ENCODE measurements around the gene ADARB1.
A peak's percentile ranks its signal among the peaks of the same experiment; 100 is the strongest.

The ADARB1 gene

DNA sequence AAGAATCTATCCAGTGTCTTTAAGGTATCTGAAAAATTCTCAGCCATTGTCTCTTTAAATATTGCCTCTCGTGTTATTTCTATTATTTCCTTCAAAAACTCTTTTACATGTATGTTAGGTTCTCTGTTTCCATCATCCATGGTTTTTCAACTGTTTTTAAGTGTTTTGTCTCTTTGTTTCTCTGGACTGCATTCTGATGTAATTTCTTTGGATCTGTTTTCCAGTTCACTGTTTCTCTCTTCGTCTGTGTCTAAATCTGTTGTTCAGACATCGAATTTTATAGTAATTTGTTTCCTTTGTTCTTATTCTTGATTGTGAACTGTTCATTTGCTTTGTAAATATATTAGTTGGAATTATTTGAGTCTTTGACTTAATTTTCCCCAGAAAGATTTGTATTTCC is 169.2 kb downstream of the ADARB1 start:
- ATAC-seq: no peak
- peak; percentile 99 for TF ChIP-seq ZFP30 (CRISPR knock-in tag; IDR thresholded peaks at IDR 0.05)
- TF ChIP-seq, protein P1, sequence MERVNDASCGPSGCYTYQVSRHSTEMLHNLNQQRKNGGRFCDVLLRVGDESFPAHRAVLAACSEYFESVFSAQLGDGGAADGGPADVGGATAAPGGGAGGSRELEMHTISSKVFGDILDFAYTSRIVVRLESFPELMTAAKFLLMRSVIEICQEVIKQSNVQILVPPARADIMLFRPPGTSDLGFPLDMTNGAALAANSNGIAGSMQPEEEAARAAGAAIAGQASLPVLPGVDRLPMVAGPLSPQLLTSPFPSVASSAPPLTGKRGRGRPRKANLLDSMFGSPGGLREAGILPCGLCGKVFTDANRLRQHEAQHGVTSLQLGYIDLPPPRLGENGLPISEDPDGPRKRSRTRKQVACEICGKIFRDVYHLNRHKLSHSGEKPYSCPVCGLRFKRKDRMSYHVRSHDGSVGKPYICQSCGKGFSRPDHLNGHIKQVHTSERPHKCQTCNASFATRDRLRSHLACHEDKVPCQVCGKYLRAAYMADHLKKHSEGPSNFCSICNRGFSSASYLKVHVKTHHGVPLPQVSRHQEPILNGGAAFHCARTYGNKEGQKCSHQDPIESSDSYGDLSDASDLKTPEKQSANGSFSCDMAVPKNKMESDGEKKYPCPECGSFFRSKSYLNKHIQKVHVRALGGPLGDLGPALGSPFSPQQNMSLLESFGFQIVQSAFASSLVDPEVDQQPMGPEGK (CRISPR knock-in tag; IDR thresholded peaks at IDR 0.05; ENCODE audit: borderline replicate concordance): no peak

DNA sequence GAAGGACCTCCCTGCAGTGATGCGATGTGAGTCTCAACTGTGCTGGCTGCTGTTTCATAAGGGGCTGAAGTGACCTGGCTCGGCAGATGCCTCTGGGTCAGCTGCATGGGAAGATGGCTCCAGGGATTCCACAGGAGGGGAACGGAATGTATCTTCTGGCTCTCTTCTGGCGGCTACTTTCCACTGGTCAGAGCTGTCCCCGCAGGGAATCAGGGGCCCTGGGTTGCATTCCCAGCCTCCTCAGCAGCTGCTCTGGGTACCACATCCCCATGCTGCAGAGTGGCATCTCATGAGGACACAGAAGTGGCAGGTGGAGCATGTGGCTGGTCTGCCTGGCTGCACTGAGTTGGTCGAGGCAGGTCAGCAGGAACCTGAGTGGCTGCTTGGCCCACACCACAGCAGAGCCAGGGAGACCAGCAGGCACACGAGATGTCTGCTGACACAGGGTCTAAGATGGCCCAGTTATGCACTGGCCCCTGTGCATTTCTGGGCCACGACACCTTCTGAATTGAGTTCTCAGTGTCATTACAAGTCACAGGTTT is 170.5 kb downstream of the ADARB1 start:
- ATAC-seq: no peak
- no peak for TF ChIP-seq ISL1 (CRISPR knock-in tag; IDR thresholded peaks at IDR 0.05)
- no peak for TF ChIP-seq BACH2 (CRISPR knock-in tag; IDR thresholded peaks at IDR 0.05; ENCODE audit: borderline replicate concordance)
- TF ChIP-seq, protein P2, sequence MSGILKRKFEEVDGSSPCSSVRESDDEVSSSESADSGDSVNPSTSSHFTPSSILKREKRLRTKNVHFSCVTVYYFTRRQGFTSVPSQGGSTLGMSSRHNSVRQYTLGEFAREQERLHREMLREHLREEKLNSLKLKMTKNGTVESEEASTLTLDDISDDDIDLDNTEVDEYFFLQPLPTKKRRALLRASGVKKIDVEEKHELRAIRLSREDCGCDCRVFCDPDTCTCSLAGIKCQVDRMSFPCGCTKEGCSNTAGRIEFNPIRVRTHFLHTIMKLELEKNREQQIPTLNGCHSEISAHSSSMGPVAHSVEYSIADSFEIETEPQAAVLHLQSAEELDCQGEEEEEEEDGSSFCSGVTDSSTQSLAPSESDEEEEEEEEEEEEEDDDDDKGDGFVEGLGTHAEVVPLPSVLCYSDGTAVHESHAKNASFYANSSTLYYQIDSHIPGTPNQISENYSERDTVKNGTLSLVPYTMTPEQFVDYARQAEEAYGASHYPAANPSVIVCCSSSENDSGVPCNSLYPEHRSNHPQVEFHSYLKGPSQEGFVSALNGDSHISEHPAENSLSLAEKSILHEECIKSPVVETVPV (CRISPR knock-in tag; IDR thresholded peaks at IDR 0.05): no peak
- no peak for TF ChIP-seq ESRRG (CRISPR knock-in tag; IDR thresholded peaks at IDR 0.05)
- TF ChIP-seq GLIS3 (CRISPR knock-in tag; IDR thresholded peaks at IDR 0.05): no peak
- TF ChIP-seq ZFP3 (CRISPR knock-in tag; IDR thresholded peaks at IDR 0.05): no peak
- TF ChIP-seq PPARA (CRISPR knock-in tag; IDR thresholded peaks at IDR 0.05; ENCODE audit: borderline replicate concordance): no peak
- no peak for TF ChIP-seq ARNTL (CRISPR knock-in tag; IDR thresholded peaks at IDR 0.05; ENCODE audit: borderline replicate concordance, low read depth)
- TF ChIP-seq, protein P3, sequence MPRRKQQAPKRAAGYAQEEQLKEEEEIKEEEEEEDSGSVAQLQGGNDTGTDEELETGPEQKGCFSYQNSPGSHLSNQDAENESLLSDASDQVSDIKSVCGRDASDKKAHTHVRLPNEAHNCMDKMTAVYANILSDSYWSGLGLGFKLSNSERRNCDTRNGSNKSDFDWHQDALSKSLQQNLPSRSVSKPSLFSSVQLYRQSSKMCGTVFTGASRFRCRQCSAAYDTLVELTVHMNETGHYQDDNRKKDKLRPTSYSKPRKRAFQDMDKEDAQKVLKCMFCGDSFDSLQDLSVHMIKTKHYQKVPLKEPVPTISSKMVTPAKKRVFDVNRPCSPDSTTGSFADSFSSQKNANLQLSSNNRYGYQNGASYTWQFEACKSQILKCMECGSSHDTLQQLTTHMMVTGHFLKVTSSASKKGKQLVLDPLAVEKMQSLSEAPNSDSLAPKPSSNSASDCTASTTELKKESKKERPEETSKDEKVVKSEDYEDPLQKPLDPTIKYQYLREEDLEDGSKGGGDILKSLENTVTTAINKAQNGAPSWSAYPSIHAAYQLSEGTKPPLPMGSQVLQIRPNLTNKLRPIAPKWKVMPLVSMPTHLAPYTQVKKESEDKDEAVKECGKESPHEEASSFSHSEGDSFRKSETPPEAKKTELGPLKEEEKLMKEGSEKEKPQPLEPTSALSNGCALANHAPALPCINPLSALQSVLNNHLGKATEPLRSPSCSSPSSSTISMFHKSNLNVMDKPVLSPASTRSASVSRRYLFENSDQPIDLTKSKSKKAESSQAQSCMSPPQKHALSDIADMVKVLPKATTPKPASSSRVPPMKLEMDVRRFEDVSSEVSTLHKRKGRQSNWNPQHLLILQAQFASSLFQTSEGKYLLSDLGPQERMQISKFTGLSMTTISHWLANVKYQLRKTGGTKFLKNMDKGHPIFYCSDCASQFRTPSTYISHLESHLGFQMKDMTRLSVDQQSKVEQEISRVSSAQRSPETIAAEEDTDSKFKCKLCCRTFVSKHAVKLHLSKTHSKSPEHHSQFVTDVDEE (CRISPR knock-in tag; IDR thresholded peaks at IDR 0.05): no peak
- TF ChIP-seq TCF4 (CRISPR knock-in tag; IDR thresholded peaks at IDR 0.05; ENCODE audit: borderline replicate concordance): no peak
- no peak for TF ChIP-seq ZNF8 (CRISPR knock-in tag; IDR thresholded peaks at IDR 0.05)
- no peak for TF ChIP-seq ZNF565 (CRISPR knock-in tag; conservative IDR thresholded peaks at IDR 0.05; ENCODE audit: low read depth)
- TF ChIP-seq, protein P4, sequence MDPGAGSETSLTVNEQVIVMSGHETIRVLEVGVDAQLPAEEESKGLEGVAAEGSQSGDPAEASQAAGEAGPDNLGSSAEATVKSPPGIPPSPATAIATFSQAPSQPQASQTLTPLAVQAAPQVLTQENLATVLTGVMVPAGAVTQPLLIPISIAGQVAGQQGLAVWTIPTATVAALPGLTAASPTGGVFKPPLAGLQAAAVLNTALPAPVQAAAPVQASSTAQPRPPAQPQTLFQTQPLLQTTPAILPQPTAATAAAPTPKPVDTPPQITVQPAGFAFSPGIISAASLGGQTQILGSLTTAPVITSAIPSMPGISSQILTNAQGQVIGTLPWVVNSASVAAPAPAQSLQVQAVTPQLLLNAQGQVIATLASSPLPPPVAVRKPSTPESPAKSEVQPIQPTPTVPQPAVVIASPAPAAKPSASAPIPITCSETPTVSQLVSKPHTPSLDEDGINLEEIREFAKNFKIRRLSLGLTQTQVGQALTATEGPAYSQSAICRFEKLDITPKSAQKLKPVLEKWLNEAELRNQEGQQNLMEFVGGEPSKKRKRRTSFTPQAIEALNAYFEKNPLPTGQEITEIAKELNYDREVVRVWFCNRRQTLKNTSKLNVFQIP (CRISPR knock-in tag; IDR thresholded peaks at IDR 0.05; ENCODE audit: borderline replicate concordance, low read depth): no peak
- TF ChIP-seq, protein P5, sequence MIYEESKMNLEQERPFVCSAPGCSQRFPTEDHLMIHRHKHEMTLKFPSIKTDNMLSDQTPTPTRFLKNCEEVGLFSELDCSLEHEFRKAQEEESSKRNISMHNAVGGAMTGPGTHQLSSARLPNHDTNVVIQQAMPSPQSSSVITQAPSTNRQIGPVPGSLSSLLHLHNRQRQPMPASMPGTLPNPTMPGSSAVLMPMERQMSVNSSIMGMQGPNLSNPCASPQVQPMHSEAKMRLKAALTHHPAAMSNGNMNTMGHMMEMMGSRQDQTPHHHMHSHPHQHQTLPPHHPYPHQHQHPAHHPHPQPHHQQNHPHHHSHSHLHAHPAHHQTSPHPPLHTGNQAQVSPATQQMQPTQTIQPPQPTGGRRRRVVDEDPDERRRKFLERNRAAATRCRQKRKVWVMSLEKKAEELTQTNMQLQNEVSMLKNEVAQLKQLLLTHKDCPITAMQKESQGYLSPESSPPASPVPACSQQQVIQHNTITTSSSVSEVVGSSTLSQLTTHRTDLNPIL (CRISPR knock-in tag; IDR thresholded peaks at IDR 0.05; ENCODE audit: low read depth): no peak
- TF ChIP-seq ZNF70 (CRISPR knock-in tag; IDR thresholded peaks at IDR 0.05): no peak

DNA sequence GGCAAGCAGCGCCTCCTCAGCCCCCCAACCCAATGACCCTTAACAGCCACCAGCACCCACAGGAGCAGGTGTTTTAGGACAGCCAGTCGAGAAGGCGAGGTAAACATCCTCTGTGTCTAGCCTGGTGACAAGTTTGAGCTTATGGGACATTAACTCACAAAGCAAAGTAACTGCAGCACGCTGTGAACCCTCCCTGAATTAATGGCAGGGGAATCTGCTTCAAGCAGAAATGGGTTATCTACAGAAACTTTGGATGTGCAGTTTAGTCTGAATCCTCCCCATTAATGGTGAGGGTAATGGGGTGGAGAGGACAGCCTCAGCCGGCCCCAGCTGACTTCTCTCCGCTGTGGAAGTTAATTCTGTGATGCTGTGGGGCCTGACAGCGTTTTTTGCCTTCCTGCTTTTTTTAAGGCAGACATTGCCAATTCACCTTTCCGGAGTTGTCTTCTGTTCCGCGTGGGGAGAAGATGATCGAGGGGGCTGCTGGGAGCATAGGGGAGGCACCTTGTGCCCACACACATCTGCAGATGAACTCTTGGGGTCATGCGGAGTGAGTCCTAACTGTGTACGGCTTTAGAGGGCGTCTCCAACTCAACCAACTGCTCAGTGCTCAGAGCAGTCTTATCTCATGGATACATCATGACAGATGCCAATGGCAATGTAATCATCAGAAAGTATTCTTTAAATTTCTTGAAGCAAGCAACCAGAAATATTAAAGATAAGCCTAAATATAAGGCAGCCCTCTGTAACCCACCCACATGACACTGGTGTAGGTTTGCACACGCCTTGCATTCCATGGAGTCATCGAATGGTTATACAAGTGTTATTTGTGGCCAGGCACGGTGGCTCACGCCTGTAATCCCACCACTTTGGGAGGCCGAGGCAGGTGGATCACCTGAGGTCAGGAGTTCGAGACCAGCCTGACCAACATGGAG is 172.3 kb downstream of the ADARB1 start:
- ATAC-seq: no peak
- TF ChIP-seq ZC3H10 (CRISPR knock-in tag; IDR thresholded peaks at IDR 0.05) (no peak), ZNF8 (CRISPR knock-in tag; IDR thresholded peaks at IDR 0.05) (no peak), BACH2 (CRISPR knock-in tag; IDR thresholded peaks at IDR 0.05; ENCODE audit: borderline replicate concordance) (no peak), ESRRG (CRISPR knock-in tag; IDR thresholded peaks at IDR 0.05) (no peak), RARB (CRISPR knock-in tag; IDR thresholded peaks at IDR 0.05) (no peak), ARNTL (CRISPR knock-in tag; IDR thresholded peaks at IDR 0.05; ENCODE audit: borderline replicate concordance, low read depth) (no peak), OSR1 (CRISPR knock-in tag; IDR thresholded peaks at IDR 0.05) (no peak), ZFP3 (CRISPR knock-in tag; IDR thresholded peaks at IDR 0.05) (no peak), ZNF70 (CRISPR knock-in tag; IDR thresholded peaks at IDR 0.05) (no peak), TCF4 (CRISPR knock-in tag; IDR thresholded peaks at IDR 0.05; ENCODE audit: borderline replicate concordance) (no peak), ZFP30 (CRISPR knock-in tag; IDR thresholded peaks at IDR 0.05) (no peak), GLIS3 (CRISPR knock-in tag; IDR thresholded peaks at IDR 0.05) (no peak), TOX (CRISPR knock-in tag; IDR thresholded peaks at IDR 0.05; ENCODE audit: borderline replicate concordance) (no peak)
- TF ChIP-seq, protein P5 (CRISPR knock-in tag; IDR thresholded peaks at IDR 0.05; ENCODE audit: low read depth): no peak
- TF ChIP-seq, protein P4 (CRISPR knock-in tag; IDR thresholded peaks at IDR 0.05; ENCODE audit: borderline replicate concordance, low read depth): no peak
